ENCODE data around the gene IRX1.

The IRX1 gene

GRCh38 chr5:3609120-3609681 is 13.6 kb downstream of the IRX1 start:
- H3K4me3 ChIP-seq (ENCODE audit: low read length) = no peak overlapping the region
- DNase-seq (ENCODE audit: low read depth) = no peak
- no peak for TF ChIP-seq CTCF (conservative IDR thresholded peaks at IDR 0.05; ENCODE audit: low read depth, low read length)

- no peak for DNase-seq (ENCODE audit: low read depth)
- H3K4me3 ChIP-seq (ENCODE audit: low read length) = no peak overlapping the region
- TF ChIP-seq CTCF (conservative IDR thresholded peaks at IDR 0.05; ENCODE audit: low read depth, low read length) = no peak
These were observed 17.0 kb downstream of the IRX1 start for GRCh38 chr5:3612591-3613042.

- no peak overlapping the region for H3K4me3 ChIP-seq (ENCODE audit: low read length)
- no peak for TF ChIP-seq CTCF (conservative IDR thresholded peaks at IDR 0.05; ENCODE audit: low read depth, low read length)
- no peak for DNase-seq (ENCODE audit: low read depth)
These were observed 18.1 kb downstream of the IRX1 start for GRCh38 chr5:3613726-3614125.

GRCh38 chr5:3615217-3615616 is 19.6 kb downstream of the IRX1 start:
- no peak overlapping the region for H3K4me3 ChIP-seq (ENCODE audit: low read length)
- no peak for DNase-seq (ENCODE audit: low read depth)
- TF ChIP-seq CTCF (conservative IDR thresholded peaks at IDR 0.05; ENCODE audit: low read depth, low read length) = no peak

- no peak for DNase-seq (ENCODE audit: low read depth)
- no peak for TF ChIP-seq CTCF (conservative IDR thresholded peaks at IDR 0.05; ENCODE audit: low read depth, low read length)
- no peak overlapping the region for H3K4me3 ChIP-seq (ENCODE audit: low read length)
These were observed 20.2 kb downstream of the IRX1 start for GRCh38 chr5:3615829-3616228.

GRCh38 chr5:3619579-3619978 is 23.9 kb downstream of the IRX1 start:
- no peak for TF ChIP-seq CTCF (conservative IDR thresholded peaks at IDR 0.05; ENCODE audit: low read depth, low read length)
- no peak for DNase-seq (ENCODE audit: low read depth)
- H3K4me3 ChIP-seq (ENCODE audit: low read length) = no peak overlapping the region

- TF ChIP-seq CTCF (conservative IDR thresholded peaks at IDR 0.05; ENCODE audit: low read depth, low read length) = no peak
- no peak overlapping the region for H3K4me3 ChIP-seq (ENCODE audit: low read length)
- no peak for DNase-seq (ENCODE audit: low read depth)
These were observed 27.3 kb downstream of the IRX1 start for GRCh38 chr5:3622961-3623360.

All from retinal pigment epithelial cell (primary cell).